ENCODE results near the gene RAB3GAP2.

DNA sequence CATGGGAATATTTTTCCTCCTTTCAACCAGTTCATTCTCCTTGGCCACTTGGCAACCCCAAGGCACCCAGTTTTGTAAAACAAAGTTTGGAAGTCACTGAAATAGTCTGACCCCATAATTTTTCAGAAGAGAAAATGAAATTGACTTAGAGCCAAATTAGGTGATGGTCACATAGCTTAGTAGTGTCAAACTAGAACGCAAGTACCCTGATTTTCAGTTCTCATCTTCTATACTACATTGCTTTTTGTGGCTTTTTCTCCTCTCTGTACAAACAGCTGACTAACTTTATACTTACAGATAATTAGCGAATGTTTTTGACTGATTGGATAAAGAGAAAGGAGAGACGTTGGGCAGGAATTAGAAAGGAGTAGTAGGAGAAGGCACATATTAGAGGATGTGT lies 145.2 kb downstream of the RAB3GAP2 start:
- TF ChIP-seq CTCF (IDR thresholded peaks at IDR 0.05) = no peak
- no peak for TF ChIP-seq EZH2 (IDR thresholded peaks at IDR 0.05; ENCODE audit: borderline replicate concordance, insufficient read depth, low read depth, low read length, poor library complexity, severe bottlenecking)

Measured in B cell (primary cell).